ENCODE measurements around the gene SCARB1.

DNA sequence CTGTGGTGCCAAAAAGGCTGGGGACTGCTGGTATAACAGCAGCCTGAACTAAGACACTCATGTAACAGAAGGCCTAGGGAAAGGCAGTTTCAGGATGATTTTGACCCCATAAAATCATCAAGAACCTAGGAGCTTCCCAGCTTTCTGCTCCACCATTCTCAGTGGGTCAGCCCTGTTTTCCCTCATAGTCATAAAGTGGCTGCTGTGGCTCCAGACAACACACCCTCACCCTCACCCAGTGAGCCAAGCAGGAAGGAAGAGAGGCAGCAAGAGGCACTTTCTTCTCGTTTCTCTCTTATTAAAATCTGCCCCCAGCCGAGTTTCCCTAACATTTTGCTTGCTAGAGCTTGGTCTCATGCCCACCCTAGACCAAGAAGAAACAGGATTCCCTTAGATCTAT is 131.8 kb downstream of the SCARB1 start:
- TF ChIP-seq ZNF260 (CRISPR knock-in tag; IDR thresholded peaks at IDR 0.05; ENCODE audit: borderline replicate concordance, low read depth) (no peak), KAT7 (CRISPR knock-in tag; IDR thresholded peaks at IDR 0.05; ENCODE audit: borderline replicate concordance) (no peak), ZFP36 (IDR thresholded peaks at IDR 0.05; ENCODE audit: borderline replicate concordance, low read depth, low read length, partially characterized antibody) (no peak), NCOA1 (CRISPR knock-in tag; IDR thresholded peaks at IDR 0.05) (no peak), CHD2 (IDR thresholded peaks at IDR 0.05; ENCODE audit: low read depth, low read length) (no peak), POLR2AphosphoS5 (IDR thresholded peaks at IDR 0.05; ENCODE audit: low read depth, low read length) (no peak), POLR2A (IDR thresholded peaks at IDR 0.05; ENCODE audit: insufficient read depth in 1 of 2, low read depth in 2 of 2, low read length in 2 of 2) (no peak), ZKSCAN5 (CRISPR knock-in tag; IDR thresholded peaks at IDR 0.05) (no peak), HNRNPLL (IDR thresholded peaks at IDR 0.05; ENCODE audit: low read depth, low read length, poor library complexity, severe bottlenecking) (no peak), SMAD3 (CRISPR knock-in tag; IDR thresholded peaks at IDR 0.05) (no peak)
- TF ChIP-seq, protein P1, sequence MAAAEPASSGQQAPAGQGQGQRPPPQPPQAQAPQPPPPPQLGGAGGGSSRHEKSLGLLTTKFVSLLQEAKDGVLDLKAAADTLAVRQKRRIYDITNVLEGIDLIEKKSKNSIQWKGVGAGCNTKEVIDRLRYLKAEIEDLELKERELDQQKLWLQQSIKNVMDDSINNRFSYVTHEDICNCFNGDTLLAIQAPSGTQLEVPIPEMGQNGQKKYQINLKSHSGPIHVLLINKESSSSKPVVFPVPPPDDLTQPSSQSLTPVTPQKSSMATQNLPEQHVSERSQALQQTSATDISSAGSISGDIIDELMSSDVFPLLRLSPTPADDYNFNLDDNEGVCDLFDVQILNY (CRISPR knock-in tag; conservative IDR thresholded peaks at IDR 0.05): no peak
- TF ChIP-seq, protein P2, sequence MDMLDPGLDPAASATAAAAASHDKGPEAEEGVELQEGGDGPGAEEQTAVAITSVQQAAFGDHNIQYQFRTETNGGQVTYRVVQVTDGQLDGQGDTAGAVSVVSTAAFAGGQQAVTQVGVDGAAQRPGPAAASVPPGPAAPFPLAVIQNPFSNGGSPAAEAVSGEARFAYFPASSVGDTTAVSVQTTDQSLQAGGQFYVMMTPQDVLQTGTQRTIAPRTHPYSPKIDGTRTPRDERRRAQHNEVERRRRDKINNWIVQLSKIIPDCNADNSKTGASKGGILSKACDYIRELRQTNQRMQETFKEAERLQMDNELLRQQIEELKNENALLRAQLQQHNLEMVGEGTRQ (IDR thresholded peaks at IDR 0.05; ENCODE audit: low read depth, low read length): no peak
- TF ChIP-seq, protein P2 (CRISPR knock-in tag; IDR thresholded peaks at IDR 0.05; ENCODE audit: borderline replicate concordance): no peak
